B cell (primary cell): ENCODE results near the gene BUB1. TPM values are rescaled to one million over a fixed set of nuclear protein-coding genes. Genes with fewer than 3 reads are reported as not detected.

Experiments used
- ATAC-seq: fragments of 200-7000 bp; cut with Tn5 transposase; one replicate; pipeline ENCODE4 v1.10.0; 2021; ENCODE audit warnings: low read depth, mild to moderate bottlenecking, moderate number of reproducible peaks, moderate library complexity
- CTCF ChIA-PET: fragments of 350-600 bp; sonication (Branson Sonifier 250); formaldehyde crosslinking; loops from one replicate; lab custom pipeline; 2021; ENCODE audit warnings: antibody characterized with exemption, inconsistent platforms; lab: Charles Lee
- POLR2A ChIA-PET: fragments of 350-600 bp; sonication (Branson Sonifier 250); formaldehyde crosslinking; loops from one replicate; lab custom pipeline; 2021; ENCODE audit warnings: antibody characterized with exemption; lab: Charles Lee
- DNase-seq: peaks from one replicate; pipeline ENCODE4 v3.0.0; 2013
- H2AFZ ChIP-seq: 2 replicates; pipeline ENCODE4 v1.6.1; 2012; ENCODE audit warnings: mild to moderate bottlenecking, low read depth, low read length; ENCODE audit not compliant: insufficient read depth, poor library complexity, severe bottlenecking
- H3K27ac ChIP-seq, 2 donors: 1 replicate in 1 of 2; 2 replicates in 1 of 2; pipeline ENCODE4 v1.5.1; 2012 to 2013; ENCODE audit warnings: low read length in 2 of 2, mild to moderate bottlenecking in 2 of 2, moderate library complexity in 1 of 2
- H3K27me3 ChIP-seq, 4 experiments: fragments of 200-600 bp in 1 of 4; sonication (generic) in 1 of 4; replicated peaks in 1 of 4; 1 replicate in 2 of 4; 2 replicates in 2 of 4; pipeline versions ENCODE4 v1.6.1 to v1.7.0; 2013 to 2016; ENCODE audit warnings: low read length in 3 of 4, mild to moderate bottlenecking in 2 of 4, mixed read lengths in 1 of 4, moderate library complexity in 1 of 4; ENCODE audit not compliant: insufficient read depth in 4 of 4, control insufficient read depth in 3 of 4; ENCODE audit errors: control extremely low read depth in 1 of 4
- H3K36me3 ChIP-seq, 2 experiments: replicated peaks in 1 of 2; 1 replicate in 1 of 2; 2 replicates in 1 of 2; pipeline versions ENCODE4 v1.6.1 to v1.7.1; 2013; ENCODE audit warnings: low read length in 1 of 2; ENCODE audit not compliant: insufficient read depth in 2 of 2, control insufficient read depth in 1 of 2; ENCODE audit errors: control extremely low read depth in 1 of 2, extremely low read depth in 1 of 2
- H3K4me1 ChIP-seq, 2 donors: fragments of 200-600 bp in 1 of 2; sonication (generic) in 1 of 2; 1 replicate in 1 of 2; 2 replicates in 1 of 2; pipeline versions ENCODE4 v1.5.1 to v1.6.1; 2013 to 2017; ENCODE audit warnings: low read length in 2 of 2; ENCODE audit not compliant: control insufficient read depth in 2 of 2, insufficient read depth in 2 of 2
- H3K4me2 ChIP-seq: replicated peaks from 2 replicates; pipeline ENCODE3; 2012; ENCODE audit warnings: mild to moderate bottlenecking, low read depth, low read length; ENCODE audit not compliant: poor library complexity, severe bottlenecking
- H3K4me3 ChIP-seq, 5 experiments: fragments of 200-600 bp in 1 of 5; sonication (generic) in 1 of 5; 1 replicate in 3 of 5; 2 replicates in 2 of 5; pipeline versions ENCODE4 v1.5.1 to v1.7.0; 2011 to 2016; ENCODE audit warnings: low read length in 4 of 5, mild to moderate bottlenecking in 4 of 5, low read depth in 2 of 5, control low read depth in 1 of 5, moderate library complexity in 1 of 5; ENCODE audit not compliant: insufficient read depth in 1 of 5; ENCODE audit errors: control extremely low read depth in 1 of 5, extremely low read depth in 1 of 5
- H3K79me2 ChIP-seq: fragments of 200-600 bp; sonication (generic); one replicate; pipeline ENCODE4 v1.6.0; 2016; ENCODE audit warnings: low read length; ENCODE audit not compliant: control insufficient read depth, insufficient read depth
- H3K9ac ChIP-seq: fragments of 200-600 bp; sonication (generic); 2 replicates; pipeline ENCODE4 v1.6.1; 2017; ENCODE audit warnings: mild to moderate bottlenecking, low read length, moderate library complexity
- H3K9me3 ChIP-seq, 3 donors: one replicate each; pipeline versions ENCODE4 v1.6.1 to v1.7.1; 2013; ENCODE audit warnings: low read length in 2 of 3; ENCODE audit not compliant: control insufficient read depth in 2 of 3, insufficient read depth in 1 of 3; ENCODE audit errors: control extremely low read depth in 1 of 3
- H4K20me1 ChIP-seq: 2 replicates; pipeline ENCODE4 v1.6.0; 2012; ENCODE audit warnings: mild to moderate bottlenecking, low read length; ENCODE audit not compliant: insufficient read depth, control insufficient read depth, poor library complexity, severe bottlenecking
- H3K27ac Mint-ChIP-seq: one replicate; pipeline ENCODE4 v1.8.0; 2021; ENCODE audit warnings: mixed read lengths
- H3K27me3 Mint-ChIP-seq: one replicate; pipeline ENCODE4 v1.8.0; 2021; ENCODE audit warnings: mixed read lengths
- H3K4me1 Mint-ChIP-seq: one replicate; pipeline ENCODE4 v1.8.0; 2021; ENCODE audit warnings: mixed read lengths
- H3K4me3 Mint-ChIP-seq: one replicate; pipeline ENCODE4 v1.8.0; 2021; ENCODE audit warnings: mixed read lengths
- H3K9me3 Mint-ChIP-seq: one replicate; pipeline ENCODE4 v1.8.0; 2022; ENCODE audit warnings: mixed read lengths; ENCODE audit not compliant: insufficient read depth
- CTCF ChIP-seq: fragments of 200-600 bp; IDR thresholded peaks from one replicate; pipeline ENCODE4 v1.8.0; 2022; ENCODE audit warnings: antibody characterized with exemption, mild to moderate bottlenecking
- EZH2 ChIP-seq: IDR thresholded peaks from 2 replicates; pipeline ENCODE4 v1.6.1; 2012; ENCODE audit warnings: borderline replicate concordance, low read depth, mild to moderate bottlenecking, moderate library complexity, low read length; ENCODE audit not compliant: insufficient read depth, poor library complexity, severe bottlenecking
- WGBS: methylation state at CpG from one replicate; pipeline ENCODE4 v1.1.5; 2013; ENCODE audit warnings: missing lambda C conversion rate; ENCODE audit not compliant: insufficient coverage; 5-methylcytosine and 5-hydroxymethylcytosine counted together
- intact Hi-C: fragments of 100-400 bp; cut with micrococcal nuclease; formaldehyde crosslinking; loops from one replicate; pipeline ENCODE4 v1.10.0; 2022
- polyA plus RNA-seq: library from polyadenylated mRNA; depleted of rRNA; stranded (reverse); fragments of >200 nt; gene quantifications from 2 replicates; pipeline ENCODE4 v1.2.3, GENCODE V29; 2012
- total RNA-seq, 2 donors: library from RNA; stranded (reverse); fragments of 120-200 nt in 1 of 2; gene quantifications; 1 replicate in 1 of 2; 2 replicates in 1 of 2; pipeline versions ENCODE4 v1.2.3 to v1.2.4, GENCODE V29; 2013 to 2022

Gene BUB1
- total and polyA plus RNA-seq, 2 donors (not counting 1 experiment from before 2014, with no cell fraction given) = 0.85 to 2.0 TPM

- intact Hi-C loops = no loop called here
- Histone ChIP-seq H3K9me3 (no peaks in the 10 kb centered on the region), H3K4me1 (no peaks in the 10 kb centered on the region), H3K4me3 (no peak overlapping the region), H3K27ac (no peak overlapping the region), H3K4me2 (no peak overlapping the region), H3K27me3 (no peaks in the 10 kb centered on the region), H4K20me1 (no peaks in the 10 kb centered on the region), H3K79me2 (no peaks in the 10 kb centered on the region), H2AFZ (no peak overlapping the region), H3K9ac (no peak overlapping the region), H3K36me3 (peaks cover 3 to 6% of the 10 kb centered on the region in 2 experiments)
- Mint-ChIP-seq H3K4me3 (no peak overlapping the region), H3K9me3 (no peaks in the 10 kb centered on the region), H3K4me1 (no peaks in the 10 kb centered on the region), H3K27me3 (no peaks in the 10 kb centered on the region), H3K27ac (no peak overlapping the region)
- ChIA-PET POLR2A (no interaction called here), CTCF (interaction anchor here (0.6 kb wide), 1 partner anchor 461 kb away, joined by 3 read pairs; no protein-coding TSS in a partner anchor)
- TF ChIP-seq CTCF (no peak), EZH2 (no peak)
- DNase-seq = no peak
- no CpG with 5 or more reads among the region's 2 CpGs for WGBS
- ATAC-seq = no peak
Observed at GRCh38 chr2:110655701-110656100, 22.2 kb downstream of the BUB1 start.

DNA sequence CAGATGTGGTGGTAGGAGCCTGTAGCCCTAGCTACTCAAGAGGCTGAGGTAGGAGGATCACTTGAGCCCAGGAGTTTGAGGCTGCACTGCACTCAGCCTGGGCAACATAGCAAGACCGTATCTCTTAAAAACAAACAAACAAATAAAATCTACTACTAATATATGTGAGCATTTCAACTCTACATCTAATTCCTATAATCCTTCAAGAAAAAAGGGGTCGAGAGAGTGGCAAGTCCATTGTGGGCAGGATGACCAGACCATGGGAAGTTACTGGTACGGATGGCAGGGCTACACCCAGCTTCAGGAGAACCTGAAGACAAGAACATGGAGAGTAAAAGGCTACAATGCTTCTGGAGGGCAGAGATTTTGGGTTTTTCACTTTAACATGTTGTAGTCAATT is 24.0 kb downstream of the BUB1 start:
- H3K36me3 ChIP-seq = peaks cover 0 to 10% of the 10 kb centered on the region in 2 experiments
- 100% methylated on average over 2 of the region's 3 CpGs for WGBS
- H3K79me2 ChIP-seq = no peaks in the 10 kb centered on the region
- Mint-ChIP-seq H3K4me1 (no peaks in the 10 kb centered on the region), H3K9me3 (no peaks in the 10 kb centered on the region), H3K27ac (no peak overlapping the region), H3K4me3 (no peak overlapping the region), H3K27me3 (no peaks in the 10 kb centered on the region)
- H3K27ac ChIP-seq = no peak overlapping the region
- intact Hi-C loops = no loop called here
- ChIA-PET CTCF (interaction anchor here (0.9 kb wide), 1 partner anchor 34 kb away, joined by 3 read pairs; no protein-coding TSS in a partner anchor), POLR2A (no interaction called here)
- TF ChIP-seq EZH2 (no peak), CTCF (no peak)
- no peak overlapping the region for H2AFZ ChIP-seq
- no peaks in the 10 kb centered on the region for H3K4me1 ChIP-seq
- DNase-seq = no peak
- H3K4me2 ChIP-seq = no peak overlapping the region
- H3K4me3 ChIP-seq = no peak overlapping the region
- no peaks in the 10 kb centered on the region for H4K20me1 ChIP-seq
- no peak for ATAC-seq
- H3K9ac ChIP-seq = no peak overlapping the region
- H3K27me3 ChIP-seq = no peaks in the 10 kb centered on the region
- H3K9me3 ChIP-seq = no peaks in the 10 kb centered on the region
